Brain pericyte (primary cell): ENCODE measurements around the gene SHISAL1.

Experiments
- DNase-seq: peaks from one replicate; pipeline ENCODE4 v3.0.0-alpha.2; 2012; ENCODE audit warnings: low read depth, low spot score

Gene SHISAL1

GRCh38 chr22:44278243-44279068 is 34.3 kb downstream of the SHISAL1 start:
- no peak for DNase-seq

GRCh38 chr22:44277386-44278135 is 35.2 kb downstream of the SHISAL1 start:
- DNase-seq, result no peak

- no peak for DNase-seq
Observed at GRCh38 chr22:44276706-44277356, 35.9 kb downstream of the SHISAL1 start.

GRCh38 chr22:44276041-44276440 is 36.7 kb downstream of the SHISAL1 start:
- no peak for DNase-seq

GRCh38 chr22:44275631-44275995 is 37.1 kb downstream of the SHISAL1 start:
- DNase-seq, result no peak

GRCh38 chr22:44274918-44275630 is 37.7 kb downstream of the SHISAL1 start:
- no peak for DNase-seq

- DNase-seq, result no peak
Observed at GRCh38 chr22:44273175-44273574, 39.6 kb downstream of the SHISAL1 start.

- DNase-seq, result no peak
Observed at GRCh38 chr22:44272401-44272771, 40.4 kb downstream of the SHISAL1 start.

GRCh38 chr22:44271732-44272400 is 40.9 kb downstream of the SHISAL1 start:
- DNase-seq, result no peak

GRCh38 chr22:44271010-44271500 is 41.7 kb downstream of the SHISAL1 start:
- no peak for DNase-seq

GRCh38 chr22:44270556-44270880 is 42.2 kb downstream of the SHISAL1 start:
- DNase-seq, result no peak

GRCh38 chr22:44269757-44270555 is 42.8 kb downstream of the SHISAL1 start:
- DNase-seq, result no peak

- no peak for DNase-seq
Observed at GRCh38 chr22:44269117-44269498, 43.6 kb downstream of the SHISAL1 start.

- DNase-seq, result no peak
Observed at GRCh38 chr22:44268431-44269116, 44.2 kb downstream of the SHISAL1 start.

GRCh38 chr22:44267856-44268255 is 44.9 kb downstream of the SHISAL1 start:
- no peak for DNase-seq

GRCh38 chr22:44266796-44267760 is 45.7 kb downstream of the SHISAL1 start:
- no peak for DNase-seq

GRCh38 chr22:44263547-44263946 is 49.2 kb downstream of the SHISAL1 start:
- DNase-seq, result no peak

GRCh38 chr22:44261861-44262595 is 50.7 kb downstream of the SHISAL1 start:
- DNase-seq, result no peak
